ENCODE results near the gene ANKS3.

GRCh38 chr16:4682084-4682591 lies 51.9 kb downstream of the ANKS3 start:
- TF ChIP-seq, protein P1, sequence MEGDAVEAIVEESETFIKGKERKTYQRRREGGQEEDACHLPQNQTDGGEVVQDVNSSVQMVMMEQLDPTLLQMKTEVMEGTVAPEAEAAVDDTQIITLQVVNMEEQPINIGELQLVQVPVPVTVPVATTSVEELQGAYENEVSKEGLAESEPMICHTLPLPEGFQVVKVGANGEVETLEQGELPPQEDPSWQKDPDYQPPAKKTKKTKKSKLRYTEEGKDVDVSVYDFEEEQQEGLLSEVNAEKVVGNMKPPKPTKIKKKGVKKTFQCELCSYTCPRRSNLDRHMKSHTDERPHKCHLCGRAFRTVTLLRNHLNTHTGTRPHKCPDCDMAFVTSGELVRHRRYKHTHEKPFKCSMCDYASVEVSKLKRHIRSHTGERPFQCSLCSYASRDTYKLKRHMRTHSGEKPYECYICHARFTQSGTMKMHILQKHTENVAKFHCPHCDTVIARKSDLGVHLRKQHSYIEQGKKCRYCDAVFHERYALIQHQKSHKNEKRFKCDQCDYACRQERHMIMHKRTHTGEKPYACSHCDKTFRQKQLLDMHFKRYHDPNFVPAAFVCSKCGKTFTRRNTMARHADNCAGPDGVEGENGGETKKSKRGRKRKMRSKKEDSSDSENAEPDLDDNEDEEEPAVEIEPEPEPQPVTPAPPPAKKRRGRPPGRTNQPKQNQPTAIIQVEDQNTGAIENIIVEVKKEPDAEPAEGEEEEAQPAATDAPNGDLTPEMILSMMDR (IDR thresholded peaks at IDR 0.05) = no peak
- TF ChIP-seq POLR2A (IDR thresholded peaks at IDR 0.05) = no peak
